ENCODE results near the gene RABGAP1L.

Gene RABGAP1L

GRCh38 chr1:174448974-174449373 is 289.7 kb downstream of the RABGAP1L start:
- TF ChIP-seq, protein P1, sequence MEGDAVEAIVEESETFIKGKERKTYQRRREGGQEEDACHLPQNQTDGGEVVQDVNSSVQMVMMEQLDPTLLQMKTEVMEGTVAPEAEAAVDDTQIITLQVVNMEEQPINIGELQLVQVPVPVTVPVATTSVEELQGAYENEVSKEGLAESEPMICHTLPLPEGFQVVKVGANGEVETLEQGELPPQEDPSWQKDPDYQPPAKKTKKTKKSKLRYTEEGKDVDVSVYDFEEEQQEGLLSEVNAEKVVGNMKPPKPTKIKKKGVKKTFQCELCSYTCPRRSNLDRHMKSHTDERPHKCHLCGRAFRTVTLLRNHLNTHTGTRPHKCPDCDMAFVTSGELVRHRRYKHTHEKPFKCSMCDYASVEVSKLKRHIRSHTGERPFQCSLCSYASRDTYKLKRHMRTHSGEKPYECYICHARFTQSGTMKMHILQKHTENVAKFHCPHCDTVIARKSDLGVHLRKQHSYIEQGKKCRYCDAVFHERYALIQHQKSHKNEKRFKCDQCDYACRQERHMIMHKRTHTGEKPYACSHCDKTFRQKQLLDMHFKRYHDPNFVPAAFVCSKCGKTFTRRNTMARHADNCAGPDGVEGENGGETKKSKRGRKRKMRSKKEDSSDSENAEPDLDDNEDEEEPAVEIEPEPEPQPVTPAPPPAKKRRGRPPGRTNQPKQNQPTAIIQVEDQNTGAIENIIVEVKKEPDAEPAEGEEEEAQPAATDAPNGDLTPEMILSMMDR (conservative IDR thresholded peaks at IDR 0.05), result no peak
- no peak for TF ChIP-seq ZFX (IDR thresholded peaks at IDR 0.05)
- no peak overlapping the region for H3K27ac ChIP-seq

GRCh38 chr1:174451408-174451807 is 292.1 kb downstream of the RABGAP1L start:
- no peak overlapping the region for H3K27ac ChIP-seq
- TF ChIP-seq ZFX (IDR thresholded peaks at IDR 0.05), result no peak
- TF ChIP-seq, protein P1 (conservative IDR thresholded peaks at IDR 0.05), result no peak

GRCh38 chr1:174465855-174466254 is 306.5 kb downstream of the RABGAP1L start:
- H3K27ac ChIP-seq, result no peak overlapping the region
- TF ChIP-seq, protein P1 (conservative IDR thresholded peaks at IDR 0.05), result no peak
- TF ChIP-seq ZFX (IDR thresholded peaks at IDR 0.05), result no peak

- no peak overlapping the region for H3K27ac ChIP-seq
- TF ChIP-seq, protein P1 (conservative IDR thresholded peaks at IDR 0.05), result peak; percentile 25
- no peak for TF ChIP-seq ZFX (IDR thresholded peaks at IDR 0.05)
Observed at GRCh38 chr1:174466607-174467006, 307.3 kb downstream of the RABGAP1L start.

- H3K27ac ChIP-seq, result no peak overlapping the region
- TF ChIP-seq, protein P1 (conservative IDR thresholded peaks at IDR 0.05), result no peak
- TF ChIP-seq ZFX (IDR thresholded peaks at IDR 0.05), result no peak
Observed at GRCh38 chr1:174469052-174469451, 309.7 kb downstream of the RABGAP1L start.

- no peak for TF ChIP-seq ZFX (IDR thresholded peaks at IDR 0.05)
- no peak overlapping the region for H3K27ac ChIP-seq
Observed at GRCh38 chr1:174469687-174470086, 310.4 kb downstream of the RABGAP1L start.

DNA sequence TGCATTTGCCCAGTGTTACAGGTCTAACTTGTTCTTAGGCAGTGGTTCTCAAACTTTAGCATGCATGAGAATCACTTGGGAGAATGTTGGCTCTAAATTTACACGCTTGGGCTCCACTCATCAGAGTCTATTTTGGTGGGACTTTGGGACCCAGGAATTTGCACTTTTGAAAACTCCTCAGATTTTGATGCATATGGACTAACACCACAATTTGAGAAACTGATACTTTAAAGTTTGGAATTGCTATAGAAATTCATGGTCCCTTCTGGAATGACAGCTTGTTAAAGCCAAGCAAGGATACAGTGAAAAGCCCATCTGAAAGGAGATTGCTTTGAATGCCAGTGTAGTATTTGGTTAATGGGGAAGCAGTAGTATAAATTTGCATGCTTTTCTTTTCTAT is 320.0 kb downstream of the RABGAP1L start:
- no peak for TF ChIP-seq ZFX (IDR thresholded peaks at IDR 0.05)
- TF ChIP-seq, protein P1 (conservative IDR thresholded peaks at IDR 0.05), result no peak
- H3K27ac ChIP-seq, result no peak overlapping the region

GRCh38 chr1:174480324-174480723 is 321.0 kb downstream of the RABGAP1L start:
- TF ChIP-seq, protein P1 (conservative IDR thresholded peaks at IDR 0.05), result no peak
- TF ChIP-seq ZFX (IDR thresholded peaks at IDR 0.05), result no peak

More at GRCh38 chr1:174480324-174480723, 321.0 kb downstream of the RABGAP1L start:
- no peak overlapping the region for H3K27ac ChIP-seq

All from C4-2B (cell line).